Measurements from ENCODE around the gene NCOA3.
"Not testable (repeated sequence)": the region's sequence is repeated elsewhere in the genome, so short reads cannot be mapped to it uniquely, and the experiment has no call there.

The NCOA3 gene

GRCh38 chr20:47496118-47496517 is 5.6 kb upstream of the NCOA3 start:
- DNase-seq (ENCODE audit: low read depth, low spot score): no peak
- H3K4me3 ChIP-seq (ENCODE audit: low read length): no peak overlapping the region

GRCh38 chr20:47498606-47499005 is 3.1 kb upstream of the NCOA3 start:
- no peak for DNase-seq (ENCODE audit: low read depth, low spot score)
- H3K4me3 ChIP-seq (ENCODE audit: low read length): no peak overlapping the region

- H3K4me3 ChIP-seq (ENCODE audit: low read length): no peak overlapping the region
- no peak for DNase-seq (ENCODE audit: low read depth, low spot score)
Measured at GRCh38 chr20:47499053-47499452, 2.6 kb upstream of the NCOA3 start.

GRCh38 chr20:47500082-47500481 is 1.6 kb upstream of the NCOA3 start:
- H3K4me3 ChIP-seq (ENCODE audit: low read length); DNase-seq (ENCODE audit: low read depth, low spot score): not testable (repeated sequence)

- no peak overlapping the region for H3K4me3 ChIP-seq (ENCODE audit: low read length)
- DNase-seq (ENCODE audit: low read depth, low spot score): no peak
Measured at GRCh38 chr20:47500554-47500953, 1.1 kb upstream of the NCOA3 start.

GRCh38 chr20:47501116-47501481 is 588 bp upstream of the NCOA3 start:
- peak overlapping the region; percentile 67 for H3K4me3 ChIP-seq (ENCODE audit: low read length)
- no peak for DNase-seq (ENCODE audit: low read depth, low spot score)

GRCh38 chr20:47502271-47503239 is 868 bp downstream of the NCOA3 start:
- DNase-seq (ENCODE audit: low read depth, low spot score): peak; percentile 77
- peak overlapping the region; percentile 67 for H3K4me3 ChIP-seq (ENCODE audit: low read length)

GRCh38 chr20:47503685-47504084 is 2.0 kb downstream of the NCOA3 start:
- DNase-seq (ENCODE audit: low read depth, low spot score): no peak

GRCh38 chr20:47506335-47506734 is 4.6 kb downstream of the NCOA3 start:
- DNase-seq (ENCODE audit: low read depth, low spot score): no peak
- H3K4me3 ChIP-seq (ENCODE audit: low read length): no peak overlapping the region

More at GRCh38 chr20:47503685-47504084, 2.0 kb downstream of the NCOA3 start:
- H3K4me3 ChIP-seq (ENCODE audit: low read length): no peak overlapping the region

- H3K4me3 ChIP-seq (ENCODE audit: low read length): no peak overlapping the region
- no peak for DNase-seq (ENCODE audit: low read depth, low spot score)
Measured at GRCh38 chr20:47506850-47507249, 5.2 kb downstream of the NCOA3 start.

GRCh38 chr20:47507275-47507981 is 5.7 kb downstream of the NCOA3 start:
- not testable (repeated sequence) for DNase-seq (ENCODE audit: low read depth, low spot score); H3K4me3 ChIP-seq (ENCODE audit: low read length)

GRCh38 chr20:47508278-47508677 is 6.6 kb downstream of the NCOA3 start:
- peak; percentile 38 for DNase-seq (ENCODE audit: low read depth, low spot score)

GRCh38 chr20:47509104-47509661 is 7.5 kb downstream of the NCOA3 start:
- no peak overlapping the region for H3K4me3 ChIP-seq (ENCODE audit: low read length)

More at GRCh38 chr20:47508278-47508677, 6.6 kb downstream of the NCOA3 start:
- H3K4me3 ChIP-seq (ENCODE audit: low read length): no peak overlapping the region

GRCh38 chr20:47509685-47510084 is 8.0 kb downstream of the NCOA3 start:
- DNase-seq (ENCODE audit: low read depth, low spot score): no peak
- H3K4me3 ChIP-seq (ENCODE audit: low read length): no peak overlapping the region

More at GRCh38 chr20:47509104-47509661, 7.5 kb downstream of the NCOA3 start:
- no peak for DNase-seq (ENCODE audit: low read depth, low spot score)

GRCh38 chr20:47515843-47516242 is 14.2 kb downstream of the NCOA3 start:
- no peak for DNase-seq (ENCODE audit: low read depth, low spot score)

GRCh38 chr20:47521059-47521808 is 19.5 kb downstream of the NCOA3 start:
- H3K4me3 ChIP-seq (ENCODE audit: low read length): no peak overlapping the region

More at GRCh38 chr20:47515843-47516242, 14.2 kb downstream of the NCOA3 start:
- H3K4me3 ChIP-seq (ENCODE audit: low read length): no peak overlapping the region

GRCh38 chr20:47524015-47524784 is 22.5 kb downstream of the NCOA3 start:
- H3K4me3 ChIP-seq (ENCODE audit: low read length): no peak overlapping the region
- no peak for DNase-seq (ENCODE audit: low read depth, low spot score)

More at GRCh38 chr20:47521059-47521808, 19.5 kb downstream of the NCOA3 start:
- no peak for DNase-seq (ENCODE audit: low read depth, low spot score)

All from Jurkat, Clone E6-1 (cell line).